GM12892 (cell line): ENCODE results near the gene SLC12A3.
"Not testable (repeated sequence)": the region's sequence is repeated elsewhere in the genome, so short reads cannot be mapped to it uniquely, and the experiment has no call there.

Source experiments
- DNase-seq: peaks from one replicate; pipeline ENCODE4 v3.0.0; 2011; ENCODE audit not compliant: insufficient read length
- FAIRE-seq: peaks from 2 replicates; lab custom pipeline; 2011; peaks lifted over from hg19 to GRCh38; lab: Jason Lieb, UNC
- POLR2A ChIP-seq: IDR thresholded peaks from 2 replicates; pipeline ENCODE4 v1.6.1; 2011; ENCODE audit warnings: low read depth, low read length, control low read depth
- POLR2AphosphoS5 ChIP-seq: IDR thresholded peaks from 2 replicates; pipeline ENCODE4 v1.6.1; 2011; ENCODE audit warnings: low read depth, low read length, control low read depth
- TAF1 ChIP-seq: IDR thresholded peaks from 2 replicates; pipeline ENCODE4 v1.6.1; 2011; ENCODE audit warnings: low read depth, mild to moderate bottlenecking, control low read depth, low read length, borderline replicate concordance

The SLC12A3 gene

GRCh38 chr16:56876048-56876447 is 11.0 kb downstream of the SLC12A3 start:
- no peak for FAIRE-seq
- TF ChIP-seq POLR2AphosphoS5 (no peak), TAF1 (no peak), POLR2A (no peak)

GRCh38 chr16:56877486-56878182 is 12.6 kb downstream of the SLC12A3 start:
- no peak for TF ChIP-seq TAF1
- DNase-seq (no peak), FAIRE-seq (no peak)

More at GRCh38 chr16:56876048-56876447, 11.0 kb downstream of the SLC12A3 start:
- DNase-seq, result no peak

- TF ChIP-seq POLR2A (no peak), TAF1 (no peak), POLR2AphosphoS5 (no peak)
- DNase-seq, result no peak
- no peak for FAIRE-seq
Measured at GRCh38 chr16:56878282-56878854, 13.4 kb downstream of the SLC12A3 start.

- FAIRE-seq (no peak), DNase-seq (no peak)
- TF ChIP-seq POLR2AphosphoS5, result no peak
- no peak for TF ChIP-seq POLR2A
- TF ChIP-seq TAF1, result no peak
Measured at GRCh38 chr16:56879276-56879675, 14.3 kb downstream of the SLC12A3 start.

GRCh38 chr16:56880176-56880575 is 15.2 kb downstream of the SLC12A3 start:
- FAIRE-seq (no peak), DNase-seq (no peak)
- TF ChIP-seq TAF1 (no peak), POLR2AphosphoS5 (no peak), POLR2A (no peak)

GRCh38 chr16:56880685-56881084 is 15.7 kb downstream of the SLC12A3 start:
- FAIRE-seq (no peak), DNase-seq (no peak)
- TF ChIP-seq TAF1 (no peak), POLR2A (no peak), POLR2AphosphoS5 (no peak)

GRCh38 chr16:56882077-56882800 is 17.2 kb downstream of the SLC12A3 start:
- TF ChIP-seq TAF1, result no peak
- TF ChIP-seq POLR2AphosphoS5, result no peak
- TF ChIP-seq POLR2A, result no peak
- no peak for DNase-seq
- FAIRE-seq, result no peak

- TF ChIP-seq POLR2AphosphoS5 (no peak), TAF1 (no peak), POLR2A (no peak)
- FAIRE-seq (no peak), DNase-seq (no peak)
Measured at GRCh38 chr16:56883586-56883985, 18.6 kb downstream of the SLC12A3 start.

- DNase-seq (no peak), FAIRE-seq (no peak)
- TF ChIP-seq POLR2A, result no peak
- TF ChIP-seq TAF1, result no peak
- TF ChIP-seq POLR2AphosphoS5, result no peak
Measured at GRCh38 chr16:56884026-56884582, 19.1 kb downstream of the SLC12A3 start.

GRCh38 chr16:56884929-56885328 is 19.9 kb downstream of the SLC12A3 start:
- FAIRE-seq, DNase-seq: not testable (repeated sequence)

- no peak for TF ChIP-seq TAF1
- no peak for TF ChIP-seq POLR2A
- no peak for FAIRE-seq
Measured at GRCh38 chr16:56885446-56886162, 20.6 kb downstream of the SLC12A3 start.

GRCh38 chr16:56886296-56886695 is 21.3 kb downstream of the SLC12A3 start:
- TF ChIP-seq TAF1 (no peak), POLR2AphosphoS5 (no peak), POLR2A (no peak)
- no peak for DNase-seq
- no peak for FAIRE-seq

More at GRCh38 chr16:56885446-56886162, 20.6 kb downstream of the SLC12A3 start:
- no peak for DNase-seq
